Measurements from ENCODE around the gene TNFRSF21. TPM values are rescaled to one million over a fixed set of nuclear protein-coding genes. Genes with fewer than 3 reads are reported as not detected.

Gene TNFRSF21
- total and polyA plus RNA-seq, 2 of the 8 experiments (the other 6 are each of a cell fraction or from before 2014, with no cell fraction given): 16.4 to 52.7 TPM

DNA sequence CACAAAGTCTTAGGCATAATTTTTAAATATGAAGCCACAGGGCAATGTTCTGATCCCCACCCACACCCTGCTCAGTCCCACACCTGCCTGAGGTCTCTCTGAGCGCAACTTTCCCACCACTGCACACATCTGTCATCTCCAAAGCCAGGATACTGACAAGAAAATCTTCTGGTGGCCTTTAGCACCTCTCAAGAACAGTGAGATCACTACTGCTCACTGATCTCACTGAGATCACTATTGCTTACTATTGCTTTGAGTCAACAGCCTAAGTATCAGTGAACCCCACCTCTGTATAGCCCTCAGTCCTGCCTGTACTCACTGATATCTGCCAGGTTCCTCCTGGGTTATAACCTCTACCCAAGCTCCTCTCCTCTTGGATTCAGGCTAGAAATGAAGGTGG, 6.4 kb downstream of the TNFRSF21 start:
- Histone ChIP-seq H2AFZ (ENCODE audit: low read length) (no peak overlapping the region), H3K79me2 (ENCODE audit: control insufficient read depth in 1 of 2, insufficient read depth in 2 of 2, low read length in 2 of 2) (peaks cover 53 to 100% of the 10 kb centered on the region in 2 experiments), H3K4ac (replicated peaks; ENCODE audit: insufficient read length, low read depth, low read length) (no peak overlapping the region), H2BK20ac (ENCODE audit: low read length) (no peak overlapping the region), H3K18ac (ENCODE audit: extremely low read depth, low read length) (no peak overlapping the region), H4K5ac (ENCODE audit: insufficient read length, low read depth, low read length) (no peak overlapping the region), H4K8ac (ENCODE audit: extremely low read depth, insufficient read depth, low read length) (no peak overlapping the region), H3K14ac (ENCODE audit: insufficient read length) (no peak overlapping the region), H2BK120ac (replicated peaks; ENCODE audit: low read depth, low read length) (no peak overlapping the region), H2BK12ac (ENCODE audit: low read depth, low read length) (no peak overlapping the region), H3K23me2 (ENCODE audit: low read depth, low read length) (peaks cover 1% of the 10 kb centered on the region), H3K27me3 (replicated peaks in 1 of 4; ENCODE audit: control insufficient read depth in 3 of 4, extremely low read depth in 1 of 4, insufficient read depth in 3 of 4, low read length in 3 of 4) (no peaks in the 10 kb centered on the region), H3K4me3 (ENCODE audit: extremely low read depth in 1 of 4, insufficient read depth in 2 of 4, low read depth in 3 of 4, low read length in 4 of 4) (no peak overlapping the region), H3K79me1 (ENCODE audit: low read depth, low read length) (peaks cover 4% of the 10 kb centered on the region; the same call in 1 of the 2 replicates), H3K9me3 (ENCODE audit: insufficient read depth in 2 of 2, low read depth in 1 of 2, low read length in 1 of 2) (no peaks in the 10 kb centered on the region), H3K4me2 (ENCODE audit: insufficient read depth in 1 of 2, low read depth in 2 of 2, low read length in 2 of 2) (no peak overlapping the region), H2BK15ac (ENCODE audit: low read length) (no peak overlapping the region), H3K4me1 (replicated peaks in 1 of 4; ENCODE audit: control insufficient read depth in 3 of 4, insufficient read depth in 4 of 4, low read length in 3 of 4) (peaks cover 0 to 17% (median 5%) of the 10 kb centered on the region in 4 experiments; a peak in 5 of 7 replicates), H3K27ac (ENCODE audit: low read depth, low read length) (no peak overlapping the region), H3K36me3 (ENCODE audit: control insufficient read depth in 2 of 4, insufficient read depth in 4 of 4, low read length in 3 of 4) (no peaks in the 10 kb centered on the region; a peak in 1 of 8 replicates), H3K23ac (ENCODE audit: insufficient read length) (no peak overlapping the region), H4K91ac (replicated peaks; ENCODE audit: insufficient read length, low read length) (no peak overlapping the region), H2AK5ac (ENCODE audit: low read depth, low read length) (no peak overlapping the region), H4K20me1 (replicated peaks in 1 of 2; ENCODE audit: control insufficient read depth in 1 of 2, insufficient read depth in 2 of 2, low read length in 2 of 2) (peaks cover 8 to 9% of the 10 kb centered on the region in 2 experiments), H2BK5ac (ENCODE audit: low read depth, low read length) (no peak overlapping the region), H3K56ac (replicated peaks; ENCODE audit: insufficient read length, low read depth, low read length) (no peak overlapping the region), H3K9ac (replicated peaks in 1 of 4; ENCODE audit: extremely low read depth in 1 of 4, low read depth in 3 of 4, low read length in 3 of 4) (no peak overlapping the region)
- ChIA-PET POLR2A (ENCODE audit: partially characterized antibody) (no interaction called here), CTCF (ENCODE audit: partially characterized antibody) (no interaction called here)
- DNase-seq (ENCODE audit: low read depth in 1 of 2, low spot score in 2 of 2): no peak
- no peak for FAIRE-seq
- 81% methylated on average over 1 of the region's 1 CpG; no CpG with 5 or more reads in 1 of the 2 experiments for WGBS, 2 experiments (ENCODE audit: extremely low coverage in 1 of 2, insufficient coverage in 1 of 2, insufficient read length in 1 of 2, insufficient replicate concordance in 2 of 2, low coverage in 1 of 2, low lambda C conversion rate in 2 of 2, missing lambda C conversion rate in 1 of 2)
- TF ChIP-seq ZNF274 (IDR thresholded peaks at IDR 0.05; ENCODE audit: borderline replicate concordance, extremely low read depth, low read length): no peak
- TF ChIP-seq GABPA (IDR thresholded peaks at IDR 0.05; ENCODE audit: borderline replicate concordance, insufficient read depth, low read length): no peak
- no peak for TF ChIP-seq POLR2A (IDR thresholded peaks at IDR 0.05; ENCODE audit: control extremely low read depth in 1 of 2, low read depth in 2 of 2, low read length in 2 of 2)
- TF ChIP-seq BRCA1 (IDR thresholded peaks at IDR 0.05; ENCODE audit: low read depth, low read length): no peak
- no peak for TF ChIP-seq JUN (IDR thresholded peaks at IDR 0.05; ENCODE audit: low read depth, low read length)
- TF ChIP-seq E2F6 (IDR thresholded peaks at IDR 0.05): no peak
- TF ChIP-seq NRF1 (IDR thresholded peaks at IDR 0.05; ENCODE audit: low read depth, low read length): no peak
- no peak for TF ChIP-seq POU5F1 (IDR thresholded peaks at IDR 0.05; ENCODE audit: low read depth, low read length)
